Activated T-cell treated with anti-CD3 and anti-CD28 coated beads for 48 hours (primary cell): ENCODE data around the gene HBZ.
"Not testable (repeated sequence)": the region's sequence is repeated elsewhere in the genome, so short reads cannot be mapped to it uniquely, and the experiment has no call there.

ENCODE experiments used
- DNase-seq: peaks from one replicate; pipeline ENCODE4 v3.0.0-alpha.2; 2020; ENCODE audit warnings: low read depth

HBZ gene

GRCh38 chr16:164827-165538 lies 12.5 kb downstream of the HBZ start:
- DNase-seq: no peak

- DNase-seq: no peak
Measured at GRCh38 chr16:165539-166374, 13.3 kb downstream of the HBZ start, which contains the start of gene HBM. TSS of gene HBM (plus strand) at chr16:165978. CDS start at chr16:165998, 20 bp downstream.

DNA sequence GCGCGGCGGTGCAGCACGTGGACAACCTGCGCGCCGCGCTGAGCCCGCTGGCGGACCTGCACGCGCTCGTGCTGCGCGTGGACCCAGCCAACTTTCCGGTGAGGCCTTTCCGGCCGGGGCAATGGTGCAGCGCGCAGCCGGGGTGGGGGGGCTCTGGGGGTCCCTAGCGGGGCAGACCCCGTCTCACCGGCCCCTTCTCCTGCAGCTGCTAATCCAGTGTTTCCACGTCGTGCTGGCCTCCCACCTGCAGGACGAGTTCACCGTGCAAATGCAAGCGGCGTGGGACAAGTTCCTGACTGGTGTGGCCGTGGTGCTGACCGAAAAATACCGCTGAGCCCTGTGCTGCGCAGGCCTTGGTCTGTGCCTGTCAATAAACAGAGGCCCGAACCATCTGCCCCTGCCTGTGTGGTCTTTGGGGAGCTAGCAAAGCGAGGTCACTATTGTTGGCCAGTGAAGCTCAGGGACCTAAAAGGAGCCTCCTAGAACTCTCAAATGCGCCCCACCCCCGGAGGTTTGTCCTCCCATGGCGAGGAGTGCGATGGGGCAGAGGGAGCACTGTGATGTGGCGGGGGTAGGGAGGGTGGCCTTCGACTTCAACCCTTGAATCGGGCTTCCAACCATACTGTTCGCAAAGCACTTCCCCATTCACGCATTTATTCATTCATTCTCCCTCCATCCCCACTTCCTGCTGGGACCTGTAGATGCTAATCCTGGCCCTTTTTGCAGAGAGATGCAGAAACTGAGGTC lies 14.1 kb downstream of the HBZ start:
- no peak for DNase-seq

GRCh38 chr16:167122-167690 lies 14.8 kb downstream of the HBZ start:
- no peak for DNase-seq

- DNase-seq: no peak
Measured at GRCh38 chr16:168424-168823, 16.0 kb downstream of the HBZ start.

DNA sequence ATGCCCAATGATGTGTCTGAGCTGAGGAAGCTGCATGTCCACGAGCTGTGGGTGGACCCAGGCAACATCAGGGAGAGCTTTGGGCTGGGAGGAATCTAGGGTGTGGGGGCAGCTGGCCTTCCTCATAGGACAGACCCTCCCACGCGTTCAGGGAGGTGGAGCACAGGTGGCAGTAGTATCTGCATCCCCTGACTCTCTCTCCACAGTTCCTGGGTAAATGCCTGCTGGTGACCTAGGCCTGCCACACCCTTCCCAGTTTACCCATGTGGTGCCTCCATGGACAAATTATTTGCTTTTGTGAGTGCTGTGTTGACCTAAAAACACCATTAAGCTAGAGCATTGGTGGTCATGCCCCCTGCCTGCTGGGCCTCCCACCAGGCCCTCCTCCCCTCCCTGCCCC lies 16.6 kb downstream of the HBZ start:
- no peak for DNase-seq

DNA sequence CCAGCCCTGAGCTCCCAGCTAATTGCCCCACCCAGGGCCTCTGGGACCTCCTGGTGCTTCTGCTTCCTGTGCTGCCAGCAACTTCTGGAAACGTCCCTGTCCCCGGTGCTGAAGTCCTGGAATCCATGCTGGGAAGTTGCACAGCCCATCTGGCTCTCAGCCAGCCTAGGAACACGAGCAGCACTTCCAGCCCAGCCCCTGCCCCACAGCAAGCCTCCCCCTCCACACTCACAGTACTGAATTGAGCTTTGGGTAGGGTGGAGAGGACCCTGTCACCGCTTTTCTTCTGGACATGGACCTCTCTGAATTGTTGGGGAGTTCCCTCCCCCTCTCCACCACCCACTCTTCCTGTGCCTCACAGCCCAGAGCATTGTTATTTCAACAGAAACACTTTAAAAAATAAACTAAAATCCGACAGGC lies 17.7 kb downstream of the HBZ start:
- DNase-seq: not testable (repeated sequence)

- no peak for DNase-seq
Measured at GRCh38 chr16:170788-171187, 18.3 kb downstream of the HBZ start.

- not testable (repeated sequence) for DNase-seq
Measured at GRCh38 chr16:172374-172941, 20.0 kb downstream of the HBZ start, which contains the start of gene HBA2. TSS of gene HBA2 (plus strand) at chr16:172876. CDS start at chr16:172913, 37 bp downstream.

DNA sequence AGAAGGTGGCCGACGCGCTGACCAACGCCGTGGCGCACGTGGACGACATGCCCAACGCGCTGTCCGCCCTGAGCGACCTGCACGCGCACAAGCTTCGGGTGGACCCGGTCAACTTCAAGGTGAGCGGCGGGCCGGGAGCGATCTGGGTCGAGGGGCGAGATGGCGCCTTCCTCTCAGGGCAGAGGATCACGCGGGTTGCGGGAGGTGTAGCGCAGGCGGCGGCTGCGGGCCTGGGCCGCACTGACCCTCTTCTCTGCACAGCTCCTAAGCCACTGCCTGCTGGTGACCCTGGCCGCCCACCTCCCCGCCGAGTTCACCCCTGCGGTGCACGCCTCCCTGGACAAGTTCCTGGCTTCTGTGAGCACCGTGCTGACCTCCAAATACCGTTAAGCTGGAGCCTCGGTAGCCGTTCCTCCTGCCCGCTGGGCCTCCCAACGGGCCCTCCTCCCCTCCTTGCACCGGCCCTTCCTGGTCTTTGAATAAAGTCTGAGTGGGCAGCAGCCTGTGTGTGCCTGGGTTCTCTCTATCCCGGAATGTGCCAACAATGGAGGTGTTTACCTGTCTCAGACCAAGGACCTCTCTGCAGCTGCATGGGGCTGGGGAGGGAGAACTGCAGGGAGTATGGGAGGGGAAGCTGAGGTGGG lies 20.9 kb downstream of the HBZ start:
- DNase-seq: not testable (repeated sequence)

DNA sequence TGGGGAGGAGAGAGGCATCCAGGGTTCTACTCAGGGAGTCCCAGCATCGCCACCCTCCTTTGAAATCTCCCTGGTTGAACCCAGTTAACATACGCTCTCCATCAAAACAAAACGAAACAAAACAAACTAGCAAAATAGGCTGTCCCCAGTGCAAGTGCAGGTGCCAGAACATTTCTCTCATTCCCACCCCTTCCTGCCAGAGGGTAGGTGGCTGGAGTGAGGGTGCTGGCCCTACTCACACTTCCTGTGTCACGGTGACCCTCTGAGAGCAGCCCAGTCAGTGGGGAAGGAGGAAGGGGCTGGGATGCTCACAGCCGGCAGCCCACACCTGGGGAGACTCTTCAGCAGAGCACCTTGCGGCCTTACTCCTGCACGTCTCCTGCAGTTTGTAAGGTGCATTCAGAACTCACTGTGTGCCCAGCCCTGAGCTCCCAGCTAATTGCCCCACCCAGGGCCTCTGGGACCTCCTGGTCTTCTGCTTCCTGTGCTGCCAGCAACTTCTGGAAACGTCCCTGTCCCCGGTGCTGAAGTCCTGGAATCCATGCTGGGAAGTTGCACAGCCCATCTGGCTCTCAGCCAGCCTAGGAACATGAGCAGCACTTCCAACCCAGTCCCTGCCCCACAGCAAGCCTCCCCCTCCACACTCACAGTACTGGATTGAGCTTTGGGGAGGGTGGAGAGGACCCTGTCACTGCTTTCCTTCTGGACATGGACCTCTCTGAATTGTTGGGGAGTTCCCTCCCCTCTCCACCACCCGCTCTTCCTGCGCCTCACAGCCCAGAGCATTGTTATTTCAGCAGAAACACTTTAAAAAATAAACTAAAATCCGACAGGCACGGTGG lies 21.7 kb downstream of the HBZ start:
- DNase-seq: not testable (repeated sequence)

DNA sequence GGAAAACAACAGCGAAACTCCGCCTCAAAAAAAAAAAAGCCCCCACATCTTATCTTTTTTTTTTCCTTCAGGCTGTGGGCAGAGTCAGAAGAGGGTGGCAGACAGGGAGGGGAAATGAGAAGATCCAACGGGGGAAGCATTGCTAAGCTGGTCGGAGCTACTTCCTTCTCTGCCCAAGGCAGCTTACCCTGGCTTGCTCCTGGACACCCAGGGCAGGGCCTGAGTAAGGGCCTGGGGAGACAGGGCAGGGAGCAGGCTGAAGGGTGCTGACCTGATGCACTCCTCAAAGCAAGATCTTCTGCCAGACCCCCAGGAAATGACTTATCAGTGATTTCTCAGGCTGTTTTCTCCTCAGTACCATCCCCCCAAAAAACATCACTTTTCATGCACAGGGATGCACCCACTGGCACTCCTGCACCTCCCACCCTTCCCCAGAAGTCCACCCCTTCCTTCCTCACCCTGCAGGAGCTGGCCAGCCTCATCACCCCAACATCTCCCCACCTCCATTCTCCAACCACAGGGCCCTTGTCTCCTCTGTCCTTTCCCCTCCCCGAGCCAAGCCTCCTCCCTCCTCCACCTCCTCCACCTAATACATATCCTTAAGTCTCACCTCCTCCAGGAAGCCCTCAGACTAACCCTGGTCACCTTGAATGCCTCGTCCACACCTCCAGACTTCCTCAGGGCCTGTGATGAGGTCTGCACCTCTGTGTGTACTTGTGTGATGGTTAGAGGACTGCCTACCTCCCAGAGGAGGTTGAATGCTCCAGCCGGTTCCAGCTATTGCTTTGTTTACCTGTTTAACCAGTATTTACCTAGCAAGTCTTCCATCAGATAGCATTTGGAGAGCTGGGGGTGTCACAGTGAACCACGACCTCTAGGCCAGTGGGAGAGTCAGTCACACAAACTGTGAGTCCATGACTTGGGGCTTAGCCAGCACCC lies 22.8 kb downstream of the HBZ start:
- DNase-seq: no peak

GRCh38 chr16:176006-176405 lies 23.6 kb downstream of the HBZ start:
- DNase-seq: not testable (repeated sequence)

DNA sequence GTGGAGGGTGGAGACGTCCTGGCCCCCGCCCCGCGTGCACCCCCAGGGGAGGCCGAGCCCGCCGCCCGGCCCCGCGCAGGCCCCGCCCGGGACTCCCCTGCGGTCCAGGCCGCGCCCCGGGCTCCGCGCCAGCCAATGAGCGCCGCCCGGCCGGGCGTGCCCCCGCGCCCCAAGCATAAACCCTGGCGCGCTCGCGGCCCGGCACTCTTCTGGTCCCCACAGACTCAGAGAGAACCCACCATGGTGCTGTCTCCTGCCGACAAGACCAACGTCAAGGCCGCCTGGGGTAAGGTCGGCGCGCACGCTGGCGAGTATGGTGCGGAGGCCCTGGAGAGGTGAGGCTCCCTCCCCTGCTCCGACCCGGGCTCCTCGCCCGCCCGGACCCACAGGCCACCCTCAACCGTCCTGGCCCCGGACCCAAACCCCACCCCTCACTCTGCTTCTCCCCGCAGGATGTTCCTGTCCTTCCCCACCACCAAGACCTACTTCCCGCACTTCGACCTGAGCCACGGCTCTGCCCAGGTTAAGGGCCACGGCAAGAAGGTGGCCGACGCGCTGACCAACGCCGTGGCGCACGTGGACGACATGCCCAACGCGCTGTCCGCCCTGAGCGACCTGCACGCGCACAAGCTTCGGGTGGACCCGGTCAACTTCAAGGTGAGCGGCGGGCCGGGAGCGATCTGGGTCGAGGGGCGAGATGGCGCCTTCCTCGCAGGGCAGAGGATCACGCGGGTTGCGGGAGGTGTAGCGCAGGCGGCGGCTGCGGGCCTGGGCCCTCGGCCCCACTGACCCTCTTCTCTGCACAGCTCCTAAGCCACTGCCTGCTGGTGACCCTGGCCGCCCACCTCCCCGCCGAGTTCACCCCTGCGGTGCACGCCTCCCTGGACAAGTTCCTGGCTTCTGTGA lies 24.3 kb downstream of the HBZ start, which contains the start of gene HBA1:
Gene HBA1 (plus strand): TSS at position 204 of the 906 bp plus-strand sequence. CDS start 37 bp downstream, at position 241.
- not testable (repeated sequence) for DNase-seq

DNA sequence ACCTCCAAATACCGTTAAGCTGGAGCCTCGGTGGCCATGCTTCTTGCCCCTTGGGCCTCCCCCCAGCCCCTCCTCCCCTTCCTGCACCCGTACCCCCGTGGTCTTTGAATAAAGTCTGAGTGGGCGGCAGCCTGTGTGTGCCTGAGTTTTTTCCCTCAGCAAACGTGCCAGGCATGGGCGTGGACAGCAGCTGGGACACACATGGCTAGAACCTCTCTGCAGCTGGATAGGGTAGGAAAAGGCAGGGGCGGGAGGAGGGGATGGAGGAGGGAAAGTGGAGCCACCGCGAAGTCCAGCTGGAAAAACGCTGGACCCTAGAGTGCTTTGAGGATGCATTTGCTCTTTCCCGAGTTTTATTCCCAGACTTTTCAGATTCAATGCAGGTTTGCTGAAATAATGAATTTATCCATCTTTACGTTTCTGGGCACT lies 25.0 kb downstream of the HBZ start:
- DNase-seq: no peak

GRCh38 chr16:177981-178667 lies 25.7 kb downstream of the HBZ start:
- no peak for DNase-seq

DNA sequence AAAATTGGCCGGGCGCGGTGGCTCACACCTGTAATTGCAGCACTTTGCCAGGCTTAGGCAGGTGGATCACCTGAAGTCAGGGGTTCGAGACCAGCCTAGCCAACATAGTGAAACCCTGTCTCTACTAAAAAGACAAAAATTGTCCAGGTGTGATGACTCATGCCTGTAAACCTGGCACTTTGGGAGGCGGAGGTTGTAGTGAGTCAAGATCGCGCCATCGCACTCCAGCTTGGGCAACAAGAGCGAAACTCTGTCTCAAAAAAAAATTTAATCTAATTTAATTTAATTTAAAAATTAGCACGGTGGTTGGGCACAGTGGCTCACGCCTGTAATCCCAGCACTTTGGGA lies 26.2 kb downstream of the HBZ start:
- no peak for DNase-seq
